Hippocampal formation (tissue), 2 donors: Measurements from ENCODE around the gene RBM10.

ENCODE experiments used
- DNase-seq, 2 donors: peaks; one replicate each; lab custom pipeline; 2025; lab: John Stamatoyannopoulos, UW

RBM10 gene

DNA sequence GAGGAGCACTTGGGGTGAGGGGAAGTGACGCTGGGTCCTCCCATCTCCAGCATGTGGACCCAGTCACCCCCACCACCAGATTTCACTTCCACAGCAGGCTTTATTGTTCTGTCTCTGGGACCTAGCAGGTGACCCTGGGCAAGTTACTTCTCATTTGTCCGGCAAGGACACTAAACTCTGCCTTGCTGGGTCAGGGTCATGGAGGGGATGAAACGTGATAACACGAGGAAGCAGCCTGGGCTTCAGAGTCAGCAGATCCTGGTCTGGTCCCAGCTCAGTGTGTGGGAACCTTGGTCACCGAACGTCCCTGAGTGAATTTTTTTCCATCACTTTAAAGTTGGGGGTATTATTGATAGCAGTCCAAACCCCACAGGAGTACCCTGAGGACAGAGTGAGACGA, 52.5 kb downstream of the RBM10 start:
- DNase-seq = no peak

DNA sequence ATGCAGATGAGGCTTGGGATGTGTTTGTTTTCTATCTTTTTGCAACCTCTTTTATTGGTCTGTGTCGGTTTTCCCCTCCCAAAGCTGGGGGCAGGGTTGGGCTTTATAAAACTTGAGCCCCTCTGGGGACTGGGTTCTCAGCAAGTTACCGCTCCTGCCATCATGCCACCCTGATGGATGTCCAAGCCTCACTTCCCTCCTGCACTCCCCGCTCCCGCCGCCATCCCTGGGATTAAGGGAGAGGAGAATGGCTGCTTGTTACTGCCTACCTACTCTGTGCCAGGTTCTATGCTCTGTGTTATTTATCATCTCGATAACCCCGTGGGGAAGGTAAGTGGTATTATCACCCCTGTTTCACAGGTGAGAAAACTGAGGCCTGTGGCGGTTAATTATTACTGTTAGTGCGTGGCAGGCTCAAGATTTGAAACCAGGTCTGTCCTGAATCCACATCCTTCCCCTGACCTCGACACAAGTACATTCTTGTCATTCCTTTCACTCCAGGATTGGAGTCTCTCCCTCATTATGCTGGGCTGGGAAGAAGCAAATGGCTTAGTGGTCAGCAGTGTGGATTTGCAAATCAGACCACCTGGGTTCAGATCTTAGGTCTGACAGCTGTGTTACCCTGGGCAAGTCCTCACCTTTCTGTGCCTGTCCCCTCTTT, 53.1 kb downstream of the RBM10 start:
- DNase-seq = no peak

DNA sequence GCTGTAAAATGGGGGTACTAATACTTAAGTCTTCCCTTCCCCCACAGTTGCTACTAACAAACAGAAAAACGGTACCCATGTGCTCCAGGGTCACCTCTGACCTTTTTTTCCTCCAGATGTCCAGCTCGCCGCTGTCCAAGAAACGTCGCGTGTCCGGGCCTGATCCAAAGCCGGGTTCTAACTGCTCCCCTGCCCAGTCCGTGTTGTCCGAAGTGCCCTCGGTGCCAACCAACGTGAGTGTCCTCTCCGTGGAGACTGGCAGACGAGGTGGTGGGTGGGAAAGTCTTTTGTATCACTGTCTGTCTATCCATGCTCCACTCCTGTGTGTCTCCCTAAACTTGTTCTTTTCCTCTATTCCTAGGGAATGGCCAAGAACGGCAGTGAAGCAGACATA, 53.7 kb downstream of the RBM10 start:
- no peak for DNase-seq

DNA sequence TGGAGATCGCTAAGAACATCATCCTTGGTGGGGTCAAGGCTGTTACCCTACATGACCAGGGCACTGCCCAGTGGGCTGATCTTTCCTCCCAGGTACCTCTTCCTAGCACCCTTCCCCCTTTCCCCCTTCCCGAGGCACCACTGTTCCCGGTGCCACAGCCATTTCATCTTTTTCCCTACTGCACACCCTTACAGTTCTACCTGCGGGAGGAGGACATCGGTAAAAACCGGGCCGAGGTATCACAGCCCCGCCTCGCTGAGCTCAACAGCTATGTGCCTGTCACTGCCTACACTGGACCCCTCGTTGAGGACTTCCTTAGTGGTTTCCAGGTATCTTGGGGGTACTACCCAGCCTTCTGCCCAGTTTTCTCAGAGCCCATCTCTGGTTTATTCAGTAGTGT, 54.3 kb downstream of the RBM10 start:
- DNase-seq = no peak

DNA sequence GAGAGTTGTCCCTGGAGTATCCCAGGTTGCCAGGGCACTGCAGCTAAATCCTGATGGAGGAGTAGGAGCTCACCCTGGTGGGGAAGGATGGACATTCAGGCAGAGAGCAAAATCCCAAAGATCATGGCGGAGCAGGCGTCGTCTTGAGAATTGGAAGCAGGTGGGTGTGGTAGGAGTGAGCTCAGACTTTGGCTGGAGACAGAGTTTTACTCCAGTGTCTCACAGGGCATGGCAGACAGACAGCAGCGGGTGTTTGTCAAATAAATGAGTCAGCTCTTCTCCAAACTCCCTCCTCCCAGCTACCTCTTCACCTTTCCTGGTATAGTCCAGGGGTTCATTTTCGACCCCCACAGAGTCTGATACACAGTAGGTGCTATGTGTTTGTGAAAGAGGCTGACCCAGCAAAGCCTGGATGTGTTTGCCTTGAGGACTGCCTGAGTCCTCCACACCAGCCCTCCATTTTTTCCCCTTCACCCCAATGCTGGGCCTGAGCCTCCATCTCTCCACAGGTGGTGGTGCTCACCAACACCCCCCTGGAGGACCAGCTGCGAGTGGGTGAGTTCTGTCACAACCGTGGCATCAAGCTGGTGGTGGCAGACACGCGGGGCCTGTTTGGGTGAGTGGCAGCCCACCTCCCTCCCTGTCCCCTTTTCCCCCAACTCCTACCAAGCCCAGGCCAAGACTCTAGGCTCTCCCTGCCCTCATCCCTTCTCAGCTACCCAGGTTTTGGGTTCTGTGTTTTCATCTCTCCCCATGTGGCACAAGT, 55.5 kb downstream of the RBM10 start:
- no peak for DNase-seq

DNA sequence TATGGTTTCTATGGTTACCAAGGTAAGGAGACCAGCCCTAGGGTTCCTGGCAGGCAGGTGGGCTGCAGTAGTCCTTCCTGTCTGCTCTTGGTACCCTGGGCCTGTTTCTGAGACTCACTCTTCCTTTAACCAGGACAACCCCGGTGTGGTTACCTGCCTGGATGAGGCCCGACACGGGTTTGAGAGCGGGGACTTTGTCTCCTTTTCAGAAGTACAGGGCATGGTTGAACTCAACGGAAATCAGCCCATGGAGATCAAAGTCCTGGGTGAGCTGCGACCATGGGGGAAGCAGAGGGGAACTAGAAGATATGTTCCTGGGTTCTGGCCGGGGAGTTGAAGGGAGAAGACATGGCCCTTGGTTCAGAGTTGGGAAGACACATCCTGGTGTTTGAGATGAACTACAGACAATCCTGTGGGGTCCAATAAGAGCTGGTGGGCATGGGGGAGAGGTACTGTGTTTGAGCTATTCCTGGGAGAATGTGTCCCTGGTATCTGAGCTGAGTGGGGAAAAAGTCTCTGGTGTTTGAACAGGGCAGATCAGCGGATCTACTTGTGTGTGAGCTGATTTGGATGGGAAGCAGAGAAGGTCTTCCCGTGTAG, 56.4 kb downstream of the RBM10 start:
- no peak for DNase-seq

DNA sequence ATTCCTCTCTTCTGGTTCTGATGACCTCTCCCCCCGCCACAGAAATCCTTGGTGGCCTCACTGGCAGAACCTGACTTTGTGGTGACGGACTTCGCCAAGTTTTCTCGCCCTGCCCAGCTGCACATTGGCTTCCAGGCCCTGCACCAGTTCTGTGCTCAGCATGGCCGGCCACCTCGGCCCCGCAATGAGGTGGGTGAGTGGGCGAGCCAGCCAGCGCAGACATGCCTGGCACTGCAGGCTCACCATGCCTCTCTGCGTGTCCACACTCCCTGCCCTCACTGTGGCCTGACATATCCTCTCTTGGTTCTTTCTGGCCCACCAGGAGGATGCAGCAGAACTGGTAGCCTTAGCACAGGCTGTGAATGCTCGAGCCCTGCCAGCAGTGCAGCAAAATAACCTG, 57.3 kb downstream of the RBM10 start:
- no peak for DNase-seq

DNA sequence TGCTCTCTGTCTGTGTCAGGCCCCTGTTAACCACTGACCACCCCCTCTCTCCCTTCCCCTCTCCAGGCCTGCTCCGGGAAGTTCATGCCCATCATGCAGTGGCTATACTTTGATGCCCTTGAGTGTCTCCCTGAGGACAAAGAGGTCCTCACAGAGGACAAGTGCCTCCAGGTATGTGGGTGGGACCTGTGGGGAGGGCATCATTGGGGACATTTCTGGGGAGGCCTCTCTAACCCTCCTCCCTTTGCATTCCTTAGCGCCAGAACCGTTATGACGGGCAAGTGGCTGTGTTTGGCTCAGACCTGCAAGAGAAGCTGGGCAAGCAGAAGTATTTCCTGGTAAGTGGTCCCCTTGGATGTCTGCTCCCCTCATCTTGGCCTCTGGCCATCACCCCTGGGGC, 57.9 kb downstream of the RBM10 start:
- DNase-seq = no peak

DNA sequence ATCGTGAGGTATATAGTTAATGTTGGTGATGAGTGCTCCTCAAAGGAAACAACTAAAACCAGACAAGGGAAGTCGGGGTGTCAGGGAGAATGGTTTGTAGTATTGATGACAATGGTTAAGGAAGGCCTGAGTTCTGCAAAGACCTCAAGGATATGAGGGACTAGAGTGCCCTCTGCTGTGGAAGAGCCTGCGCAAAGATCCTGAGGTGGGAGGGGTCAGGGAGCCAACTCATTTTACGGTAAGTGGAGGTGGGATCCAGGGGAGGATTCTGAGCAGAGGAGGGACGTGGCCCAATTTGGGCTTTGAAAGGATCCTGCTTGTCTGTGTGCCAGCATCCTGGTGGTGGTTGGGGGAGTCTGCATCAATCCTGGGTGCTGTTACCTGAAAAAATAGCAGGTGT, 59.9 kb downstream of the RBM10 start:
- DNase-seq = no peak

DNA sequence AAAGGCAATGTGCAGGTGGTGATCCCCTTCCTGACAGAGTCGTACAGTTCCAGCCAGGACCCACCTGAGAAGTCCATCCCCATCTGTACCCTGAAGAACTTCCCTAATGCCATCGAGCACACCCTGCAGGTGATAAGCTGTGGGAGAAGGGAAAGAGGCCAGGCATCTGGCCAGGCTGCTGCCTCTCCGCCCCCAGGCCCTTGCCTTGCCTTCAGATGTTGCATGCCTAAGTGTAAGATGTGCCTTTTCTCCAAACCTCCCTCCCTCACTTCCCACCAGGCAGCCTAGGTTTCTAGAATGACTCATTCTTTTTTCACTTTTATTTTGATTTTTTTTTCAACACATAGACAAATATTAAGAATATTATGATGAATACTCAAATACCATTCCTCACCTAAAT, 61.3 kb downstream of the RBM10 start:
- no peak for DNase-seq

DNA sequence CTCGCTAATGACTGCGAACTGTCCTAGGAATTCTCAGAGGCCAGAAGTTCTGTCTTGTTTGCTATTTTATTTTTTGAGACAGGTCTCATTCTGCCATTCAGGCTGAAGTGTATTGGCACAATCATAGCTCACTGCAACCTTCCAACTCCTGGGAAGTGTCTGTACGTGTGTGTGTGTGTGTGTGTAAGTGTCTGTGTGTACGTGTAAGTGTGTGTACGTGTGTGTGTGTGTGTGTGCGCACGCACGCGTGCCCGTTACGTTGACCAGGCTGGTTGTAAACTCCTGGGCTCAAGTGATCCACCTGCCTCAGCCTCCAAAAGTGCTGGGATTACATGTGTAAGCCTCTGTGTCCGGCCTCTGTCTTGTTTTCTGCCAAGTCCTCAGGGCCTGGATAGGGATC, 63.1 kb downstream of the RBM10 start:
- no peak for DNase-seq

DNA sequence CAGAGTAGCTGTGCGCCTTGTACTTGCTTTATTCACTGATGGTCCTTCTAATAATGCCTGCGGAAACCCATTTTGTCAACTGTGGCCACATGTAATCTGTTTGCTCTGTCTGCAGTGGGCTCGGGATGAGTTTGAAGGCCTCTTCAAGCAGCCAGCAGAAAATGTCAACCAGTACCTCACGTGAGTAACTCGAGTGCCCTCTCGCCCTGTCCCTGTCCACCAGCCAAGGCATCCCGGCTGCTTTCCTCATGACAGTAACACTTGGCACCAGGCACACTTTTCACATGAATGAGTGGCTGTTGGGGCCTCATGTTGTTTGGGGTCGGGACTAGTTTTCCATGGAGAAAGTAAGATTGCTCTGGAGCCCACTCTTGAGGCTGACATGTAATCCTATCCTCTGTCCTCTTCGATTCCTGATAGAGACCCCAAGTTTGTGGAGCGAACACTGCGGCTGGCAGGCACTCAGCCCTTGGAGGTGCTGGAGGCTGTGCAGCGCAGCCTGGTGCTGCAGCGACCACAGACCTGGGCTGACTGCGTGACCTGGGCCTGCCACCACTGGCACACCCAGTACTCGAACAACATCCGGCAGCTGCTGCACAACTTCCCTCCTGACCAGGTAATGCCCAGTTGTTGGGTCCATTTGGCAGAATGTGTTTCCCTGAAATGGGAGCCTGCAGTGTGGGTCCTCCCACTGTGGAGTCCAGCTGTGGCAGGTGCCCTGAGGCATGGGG, 64.7 kb downstream of the RBM10 start:
- no peak for DNase-seq

DNA sequence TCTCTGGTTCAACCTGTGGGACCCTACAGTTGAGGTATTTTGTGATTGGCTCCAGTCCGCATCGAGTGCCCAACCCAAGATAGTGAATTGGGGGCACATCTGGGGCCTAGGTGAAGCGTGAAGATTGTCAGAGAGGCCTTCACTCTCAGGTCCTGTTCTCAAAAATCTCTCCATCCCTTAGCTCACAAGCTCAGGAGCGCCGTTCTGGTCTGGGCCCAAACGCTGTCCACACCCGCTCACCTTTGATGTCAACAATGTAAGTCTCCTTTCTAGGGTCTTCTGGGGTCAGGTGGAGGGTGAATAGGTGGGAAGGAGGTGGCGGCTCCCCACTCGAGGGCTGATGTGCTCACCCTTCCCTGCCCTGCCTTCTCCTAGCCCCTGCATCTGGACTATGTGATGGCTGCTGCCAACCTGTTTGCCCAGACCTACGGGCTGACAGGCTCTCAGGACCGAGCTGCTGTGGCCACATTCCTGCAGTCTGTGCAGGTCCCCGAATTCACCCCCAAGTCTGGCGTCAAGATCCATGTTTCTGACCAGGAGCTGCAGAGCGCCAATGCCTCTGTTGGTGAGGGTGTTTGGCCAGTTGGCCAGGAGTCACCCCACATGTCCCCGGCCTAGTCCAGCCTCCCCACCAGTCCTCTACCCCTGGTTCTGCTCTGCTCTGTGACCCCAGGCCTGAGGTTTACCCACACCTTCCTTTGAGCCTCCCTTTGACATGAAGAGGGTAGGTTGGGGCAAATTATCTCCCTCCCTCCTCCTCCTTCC, 65.8 kb downstream of the RBM10 start:
- DNase-seq = no peak

DNA sequence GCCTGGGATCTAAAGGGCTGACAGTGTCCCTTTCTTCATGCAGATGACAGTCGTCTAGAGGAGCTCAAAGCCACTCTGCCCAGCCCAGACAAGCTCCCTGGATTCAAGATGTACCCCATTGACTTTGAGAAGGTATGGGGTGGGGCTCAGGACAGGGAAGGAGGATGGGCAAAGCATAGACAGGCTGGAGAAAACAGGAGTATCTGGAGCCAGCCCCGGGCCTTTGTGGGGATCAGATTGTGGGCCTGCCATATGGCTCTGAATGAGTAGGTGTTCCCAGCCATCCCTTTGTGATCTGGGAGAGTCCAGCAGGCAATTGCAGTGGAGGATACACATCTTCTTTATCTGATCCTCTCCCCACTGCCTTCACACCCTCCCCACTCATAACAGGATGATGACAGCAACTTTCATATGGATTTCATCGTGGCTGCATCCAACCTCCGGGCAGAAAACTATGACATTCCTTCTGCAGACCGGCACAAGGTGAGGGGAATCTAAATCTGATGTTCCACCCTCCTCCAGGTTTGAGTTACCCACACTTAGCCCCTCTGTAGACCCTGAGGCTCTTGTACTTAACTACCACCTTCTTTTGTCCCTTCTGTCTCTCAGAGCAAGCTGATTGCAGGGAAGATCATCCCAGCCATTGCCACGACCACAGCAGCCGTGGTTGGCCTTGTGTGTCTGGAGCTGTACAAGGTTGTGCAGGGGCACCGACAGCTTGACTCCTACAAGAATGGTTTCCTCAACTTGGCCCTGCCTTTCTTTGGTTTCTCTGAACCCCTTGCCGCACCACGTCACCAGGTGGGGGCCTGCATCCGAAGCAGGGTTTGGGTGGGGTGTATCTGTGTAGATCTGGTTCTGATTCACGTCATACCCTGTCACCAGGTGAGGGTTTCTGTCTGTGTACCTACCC, 67.6 kb downstream of the RBM10 start:
- DNase-seq = no peak

DNA sequence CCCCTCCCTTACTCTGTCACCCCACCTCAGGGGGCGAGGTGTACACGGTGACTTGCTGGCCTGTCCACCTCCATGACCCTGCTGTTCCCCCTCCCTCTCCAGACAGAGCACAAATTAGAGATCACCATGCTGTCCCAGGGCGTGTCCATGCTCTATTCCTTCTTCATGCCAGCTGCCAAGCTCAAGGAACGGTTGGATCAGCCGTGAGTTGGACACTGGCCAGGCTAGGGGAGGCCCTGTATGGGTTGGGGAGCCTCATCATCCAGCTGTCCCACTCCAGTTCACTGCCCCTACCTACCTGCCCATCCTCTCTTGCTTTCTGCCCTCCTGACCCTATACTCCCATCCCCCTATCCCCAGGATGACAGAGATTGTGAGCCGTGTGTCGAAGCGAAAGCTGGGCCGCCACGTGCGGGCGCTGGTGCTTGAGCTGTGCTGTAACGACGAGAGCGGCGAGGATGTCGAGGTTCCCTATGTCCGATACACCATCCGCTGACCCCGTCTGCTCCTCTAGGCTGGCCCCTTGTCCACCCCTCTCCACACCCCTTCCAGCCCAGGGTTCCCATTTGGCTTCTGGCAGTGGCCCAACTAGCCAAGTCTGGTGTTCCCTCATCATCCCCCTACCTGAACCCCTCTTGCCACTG, 69.5 kb downstream of the RBM10 start:
- no peak for DNase-seq

DNA sequence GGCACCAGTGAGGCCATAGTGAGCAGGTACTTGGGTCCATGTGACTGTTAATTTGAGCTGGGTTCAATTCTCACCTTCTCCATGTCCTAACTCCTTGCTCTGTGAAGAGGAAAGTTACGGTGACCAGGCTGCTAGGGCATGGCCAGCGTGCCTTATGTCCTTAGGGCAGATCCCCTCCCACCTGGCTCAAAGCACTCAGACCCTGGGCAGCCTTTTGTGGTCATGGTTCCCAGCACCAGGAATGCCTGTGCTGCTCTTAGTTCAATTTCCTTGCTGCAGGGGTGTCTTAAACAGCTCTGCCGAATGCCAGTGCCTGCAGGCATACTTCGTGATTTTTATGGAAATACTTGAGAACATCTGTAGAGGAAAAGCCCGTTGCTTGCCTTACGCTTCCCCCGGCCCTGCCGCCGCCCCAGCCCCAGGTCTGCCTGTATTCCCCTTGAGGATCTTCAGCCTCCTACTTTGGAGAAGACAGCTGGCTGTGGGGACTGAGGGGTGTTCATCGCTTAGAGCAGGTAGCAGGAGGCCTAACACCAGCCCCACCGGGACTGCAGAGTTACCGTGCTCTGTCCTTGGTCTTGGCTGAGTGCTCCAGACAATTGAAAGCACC, 70.4 kb downstream of the RBM10 start:
- DNase-seq = no peak

DNA sequence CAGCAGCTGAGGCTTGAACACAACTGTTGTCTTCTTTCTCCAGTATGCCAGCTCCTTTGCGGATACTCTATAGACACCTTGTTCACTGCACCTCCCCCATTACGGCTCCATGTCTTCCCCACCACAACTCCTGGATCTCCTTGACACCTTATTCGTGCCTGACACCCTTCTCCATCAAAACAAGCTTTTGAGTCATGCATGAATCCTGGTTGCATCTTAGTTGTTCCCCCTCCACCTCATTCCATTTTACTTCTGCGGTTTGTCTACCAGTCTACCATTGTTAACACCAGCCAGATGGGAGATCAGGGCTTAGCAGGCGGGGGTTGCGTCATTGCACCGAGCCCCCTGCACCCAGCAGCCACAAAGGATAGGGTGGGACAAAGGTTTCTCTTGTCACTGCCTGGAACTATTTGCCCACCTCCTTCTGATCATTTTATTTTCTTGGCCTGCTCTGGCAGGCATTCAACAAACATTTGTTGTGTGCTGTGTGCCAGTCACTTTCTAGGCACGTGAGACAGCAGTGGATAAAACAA, 71.4 kb downstream of the RBM10 start:
- no peak for DNase-seq

DNA sequence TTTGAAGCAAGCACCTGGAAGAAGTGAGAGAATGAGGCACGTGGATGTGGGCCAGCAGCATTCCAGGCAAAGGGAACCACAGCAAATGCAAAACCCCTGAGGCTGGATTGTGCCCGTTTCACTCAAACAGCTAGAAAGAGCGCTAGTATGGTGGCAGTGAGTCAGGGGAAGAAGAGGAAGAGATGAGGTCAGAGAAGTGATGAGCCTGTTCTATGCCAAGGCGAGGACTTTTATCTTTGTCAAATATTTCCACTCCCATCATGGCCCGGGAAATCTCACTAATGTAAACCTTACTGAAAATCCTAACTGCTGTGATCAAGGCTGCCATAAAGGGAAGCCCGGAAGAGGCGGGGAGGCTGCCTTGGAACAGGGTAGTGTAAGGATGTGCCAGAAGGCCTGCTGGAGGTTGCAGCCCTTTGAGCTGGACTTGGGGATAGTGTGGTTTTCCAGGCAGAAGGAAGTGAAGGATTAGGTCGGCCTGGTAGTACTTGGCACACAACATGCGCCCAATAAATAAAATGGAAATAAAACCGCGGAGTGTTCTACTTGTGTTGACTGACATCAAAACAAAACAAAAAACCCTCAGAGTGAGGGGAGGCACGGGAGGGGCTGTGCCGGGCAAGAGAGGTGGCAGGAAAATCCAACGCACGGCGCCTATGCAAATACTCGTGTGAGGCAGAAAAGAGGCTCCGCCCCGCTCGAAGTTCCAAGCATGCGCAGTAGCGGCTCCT, 72.3 kb downstream of the RBM10 start:
- peak in 1 of 2 donors; percentile 65 for DNase-seq

DNA sequence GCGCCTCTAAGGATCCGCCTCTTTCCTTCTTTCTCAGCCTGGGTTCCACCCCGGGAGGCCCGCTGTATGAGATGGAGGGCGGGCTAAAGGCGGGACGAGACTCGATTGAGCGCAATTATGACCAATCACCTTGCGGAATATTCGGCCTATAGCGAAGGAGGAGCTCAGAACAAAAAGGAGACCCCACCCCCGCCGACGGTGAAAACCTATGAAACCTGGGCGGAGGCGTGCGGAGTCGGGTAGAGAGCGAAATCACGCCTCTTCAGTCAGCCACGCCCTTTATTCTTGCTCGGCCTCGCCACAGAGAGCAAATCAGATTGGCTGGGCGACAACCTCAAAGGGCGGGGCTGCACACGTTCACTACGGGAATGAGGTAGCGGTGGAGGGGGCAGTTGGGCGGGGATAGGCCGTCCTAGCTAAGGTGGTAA, 72.8 kb downstream of the RBM10 start:
- DNase-seq = peak; percentile 92 to 98
